GM19240 (cell line): ENCODE results near the gene DDX39B.
"Not testable (repeated sequence)": the region's sequence is repeated elsewhere in the genome, so short reads cannot be mapped to it uniquely, and the experiment has no call there.

Source experiments
- DNase-seq: peaks from one replicate; pipeline ENCODE4 v3.0.0; 2011; ENCODE audit warnings: low spot score; ENCODE audit not compliant: insufficient read length

Gene DDX39B

DNA sequence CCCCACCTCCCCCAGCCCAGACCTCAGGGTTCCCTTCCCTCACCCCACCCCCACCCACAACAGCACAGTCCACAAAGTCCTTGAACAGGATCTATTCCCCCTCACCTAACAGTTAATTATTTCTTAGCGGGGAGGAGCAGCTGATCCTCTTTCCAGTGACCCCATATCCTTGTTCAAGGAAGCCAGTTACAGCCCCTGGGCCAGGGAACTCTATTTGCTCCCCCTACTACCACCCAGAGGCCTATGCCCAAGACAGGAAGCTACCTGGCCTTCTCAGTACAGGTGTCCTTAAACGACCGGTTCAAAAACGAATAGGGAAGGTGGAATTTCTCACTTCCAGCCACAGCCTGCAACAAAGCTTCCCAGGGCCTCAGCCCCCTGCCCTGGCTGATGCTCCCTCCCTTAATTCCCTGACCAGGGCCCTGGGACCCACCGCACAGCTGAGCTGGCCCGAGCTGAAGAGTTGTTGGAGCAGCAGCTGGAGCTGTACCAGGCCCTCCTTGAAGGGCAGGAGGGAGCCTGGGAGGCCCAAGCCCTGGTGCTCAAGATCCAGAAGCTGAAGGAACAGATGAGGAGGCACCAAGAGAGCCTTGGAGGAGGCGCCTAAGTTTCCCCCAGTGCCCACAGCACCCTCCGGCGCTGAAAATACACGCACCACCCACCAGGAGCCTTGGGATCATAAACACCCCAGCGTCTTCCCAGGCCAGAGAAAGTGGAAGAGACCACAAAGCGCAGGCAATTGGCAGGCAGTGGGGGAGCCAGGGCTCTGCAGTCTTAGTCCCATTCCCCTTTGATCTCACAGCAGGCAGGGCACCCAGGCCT lies 12.3 kb downstream of the DDX39B start:
- DNase-seq, result no peak

DNA sequence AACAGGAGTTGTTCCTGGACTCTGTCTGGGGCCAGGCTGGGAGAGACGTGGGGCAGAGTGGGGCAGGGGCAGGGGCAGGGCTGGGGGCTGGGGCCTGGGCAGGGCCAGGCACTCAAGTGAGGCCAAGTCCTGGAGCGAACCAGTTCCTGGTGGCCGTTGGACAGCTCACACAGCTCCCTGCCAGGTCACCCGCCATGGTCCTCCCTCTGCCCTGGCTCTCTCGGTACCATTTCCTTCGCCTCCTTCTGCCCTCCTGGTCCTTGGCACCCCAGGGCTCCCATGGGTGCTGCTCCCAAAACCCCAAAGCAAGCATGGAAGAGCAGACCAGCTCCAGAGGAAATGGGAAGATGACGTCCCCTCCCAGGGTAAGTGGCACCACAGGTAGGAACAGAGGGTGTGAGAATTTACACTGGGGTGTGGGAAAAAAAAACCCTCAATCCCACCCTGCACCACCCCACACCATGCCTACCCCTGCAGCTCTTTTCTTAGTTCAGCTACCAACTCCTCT lies 12.9 kb downstream of the DDX39B start, which contains the start of gene MCCD1:
TSS of gene MCCD1 (plus strand) at position 142 of the 508 bp plus-strand sequence. CDS start at position 195, 53 bp downstream.
- DNase-seq, result no peak

DNA sequence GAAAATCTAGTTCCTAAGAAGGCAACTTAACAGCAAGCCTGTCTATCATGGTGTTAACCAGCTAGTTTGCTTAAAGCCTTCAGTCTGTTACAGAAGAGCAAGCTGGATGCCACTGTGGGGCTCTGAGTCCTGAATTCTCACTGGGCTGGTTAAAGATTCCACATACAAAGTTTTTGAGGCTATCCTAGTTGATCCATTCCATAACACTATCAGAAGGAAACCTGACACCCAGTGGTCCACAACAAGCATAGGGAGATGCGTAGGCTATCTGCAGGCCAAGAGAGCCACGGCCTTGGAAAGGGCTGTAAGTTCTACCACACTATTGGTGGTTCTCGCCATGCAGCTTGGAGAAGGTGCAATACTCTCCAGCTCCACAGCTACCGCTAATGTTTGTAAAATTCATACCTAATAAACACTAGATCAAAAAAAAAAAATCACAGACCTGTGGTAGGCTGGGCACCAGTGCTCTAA lies 13.5 kb downstream of the DDX39B start:
- no peak for DNase-seq

DNA sequence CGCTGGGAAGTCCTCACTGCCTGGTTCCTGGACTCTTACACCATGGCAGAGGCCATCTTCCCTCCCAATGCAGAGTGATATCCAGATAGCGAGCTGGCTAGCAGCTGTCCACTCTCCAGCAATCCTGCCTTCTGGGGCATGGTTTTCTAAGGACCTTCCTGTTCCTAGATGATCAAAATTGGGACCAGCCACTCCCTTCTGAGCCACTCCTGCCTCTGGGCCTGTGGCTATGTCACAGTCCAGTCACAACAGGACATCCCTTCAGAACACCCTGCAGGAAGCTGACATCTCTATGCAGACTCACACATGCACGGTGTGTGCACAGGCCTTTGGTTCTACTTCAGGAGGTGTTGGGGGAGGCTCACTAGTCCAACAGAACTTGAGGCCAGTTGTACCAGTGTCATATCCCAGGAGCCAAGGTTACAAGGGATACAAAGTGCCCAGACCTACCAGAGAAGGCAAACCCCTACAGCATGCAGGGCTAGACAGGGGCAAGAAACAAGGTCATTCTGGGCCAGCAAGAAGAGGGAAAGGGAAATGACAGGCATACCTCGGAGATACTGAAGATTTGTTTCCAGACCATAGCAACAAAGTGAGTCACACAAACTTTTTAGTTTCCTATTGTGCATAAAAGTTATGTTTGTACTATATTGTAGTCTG lies 15.7 kb downstream of the DDX39B start:
- DNase-seq, result no peak

DNA sequence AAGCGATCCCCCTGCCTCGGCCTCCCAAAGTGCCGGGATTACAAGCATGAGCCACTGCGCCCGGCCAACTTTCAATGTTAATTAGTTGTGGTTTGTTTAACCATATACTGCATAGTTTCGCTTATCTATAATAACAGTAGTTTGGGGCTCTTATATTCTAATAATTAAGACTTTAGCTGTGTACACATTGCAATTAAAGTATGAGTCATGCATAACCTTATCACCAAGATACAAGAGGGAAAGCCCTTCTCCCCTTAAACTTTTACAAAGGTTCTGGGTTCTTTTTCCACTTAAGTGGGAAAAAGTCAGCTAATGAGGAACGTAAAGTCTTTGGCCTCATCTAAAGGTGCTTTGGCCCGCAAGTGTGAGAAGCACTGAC lies 16.3 kb downstream of the DDX39B start:
- no peak for DNase-seq

DNA sequence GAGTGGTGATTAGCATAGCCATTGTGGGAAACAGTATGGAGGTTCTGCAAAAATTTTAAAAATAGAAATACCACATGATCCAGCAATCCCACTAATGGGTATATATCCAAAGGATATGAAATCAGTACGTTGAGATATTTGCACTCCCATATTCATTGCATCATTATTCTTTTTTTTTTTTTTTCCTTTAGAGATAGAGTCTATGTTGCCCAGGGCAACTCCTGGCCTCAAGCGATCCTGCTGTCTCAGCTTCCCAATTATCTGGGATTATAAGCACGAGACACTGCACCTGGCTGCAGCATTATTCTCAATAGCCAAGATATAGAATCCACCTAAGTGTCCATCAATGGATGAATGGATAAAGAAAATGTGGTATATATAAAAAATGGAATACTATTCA lies 20.0 kb downstream of the DDX39B start:
- DNase-seq, result no peak

DNA sequence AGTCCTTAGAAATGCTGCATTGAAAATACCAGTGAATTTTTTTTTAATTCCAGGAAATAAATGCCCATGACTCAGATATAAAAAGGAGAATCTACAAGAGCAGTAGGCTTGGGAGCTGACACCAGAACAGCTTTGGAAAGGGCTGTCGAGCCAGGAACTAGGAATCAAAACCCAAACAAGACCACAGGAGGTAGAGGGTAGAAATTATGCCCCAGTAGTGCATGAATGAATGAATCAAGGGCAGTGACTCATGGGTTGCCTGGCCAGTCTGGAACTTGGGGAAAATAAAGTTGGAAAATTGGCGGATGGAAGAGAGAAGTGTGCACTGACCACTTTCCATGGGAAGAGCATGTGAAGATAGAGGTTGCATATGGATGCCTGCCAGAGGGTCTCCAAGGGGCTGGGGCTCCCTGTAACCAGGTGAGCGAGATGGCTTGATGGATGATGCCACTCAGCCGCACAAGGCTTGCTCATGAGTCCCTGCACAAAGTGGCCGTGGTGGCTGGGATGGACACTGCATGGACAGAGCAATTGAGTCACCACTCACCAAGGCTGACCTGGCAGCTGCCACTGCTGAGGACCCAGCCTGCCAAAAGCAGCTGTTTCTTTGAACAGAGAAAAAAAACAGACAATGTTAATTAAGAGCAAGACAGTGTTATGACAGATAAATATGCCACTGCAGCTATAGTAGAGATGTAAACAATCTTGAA lies 28.2 kb downstream of the DDX39B start:
- no peak for DNase-seq

DNA sequence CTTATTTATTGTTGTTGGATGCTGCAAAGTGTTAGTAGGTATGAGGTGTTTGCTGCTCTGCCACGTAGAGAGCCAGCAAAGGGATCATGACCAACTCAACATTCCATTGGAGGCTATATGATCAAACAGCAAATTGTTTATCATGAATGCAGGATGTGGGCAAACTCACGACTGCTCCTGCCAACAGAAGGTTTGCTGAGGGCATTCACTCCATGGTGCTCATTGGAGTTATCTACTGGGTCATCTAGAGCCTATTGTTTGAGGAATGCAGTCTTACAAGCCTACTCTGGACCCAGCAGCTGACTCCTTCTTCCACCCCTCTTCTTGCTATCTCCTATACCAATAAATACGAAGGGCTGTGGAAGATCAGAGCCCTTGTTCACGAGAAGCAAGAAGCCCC lies 31.8 kb downstream of the DDX39B start:
- no peak for DNase-seq

DNA sequence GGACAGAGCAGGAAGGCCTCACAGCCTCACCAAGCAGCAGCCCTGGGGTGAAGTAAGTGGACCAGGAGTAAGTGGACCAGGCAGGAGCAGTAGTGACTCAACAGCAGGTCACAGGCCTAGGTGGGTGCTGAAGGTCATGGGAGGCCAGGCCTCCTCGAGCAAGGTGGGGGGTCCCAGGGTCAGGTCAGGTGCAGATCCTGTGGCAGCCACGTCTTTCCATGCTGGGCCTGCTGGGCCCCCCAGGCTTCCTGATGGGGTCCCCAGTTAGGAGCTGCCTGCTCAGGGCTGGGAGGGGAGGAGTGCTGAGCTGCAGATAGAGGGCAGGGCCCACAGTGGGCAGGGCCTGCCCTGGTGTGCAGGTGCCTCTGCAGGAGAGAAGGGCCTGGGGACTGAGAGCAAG lies 32.8 kb downstream of the DDX39B start:
- not testable (repeated sequence) for DNase-seq

DNA sequence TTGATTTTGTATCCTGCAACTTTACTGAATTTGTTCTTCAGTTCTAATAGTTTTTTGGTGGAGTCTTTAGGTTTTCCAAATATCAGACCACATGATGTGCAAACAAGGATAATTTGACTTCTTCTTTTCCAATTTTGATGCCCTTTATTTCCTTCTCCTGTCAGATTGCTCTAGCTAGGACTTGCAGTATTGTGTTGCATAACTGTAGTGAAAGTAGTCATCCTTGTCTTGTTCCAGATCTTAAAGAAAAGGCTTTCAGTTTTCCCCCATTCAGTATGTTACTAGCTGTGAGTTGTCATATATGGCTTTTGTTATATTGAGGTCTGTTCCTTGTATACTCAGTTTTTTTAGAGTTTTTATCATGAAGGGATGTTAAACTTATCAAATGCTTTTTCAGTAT lies 39.2 kb downstream of the DDX39B start:
- DNase-seq, result no peak

DNA sequence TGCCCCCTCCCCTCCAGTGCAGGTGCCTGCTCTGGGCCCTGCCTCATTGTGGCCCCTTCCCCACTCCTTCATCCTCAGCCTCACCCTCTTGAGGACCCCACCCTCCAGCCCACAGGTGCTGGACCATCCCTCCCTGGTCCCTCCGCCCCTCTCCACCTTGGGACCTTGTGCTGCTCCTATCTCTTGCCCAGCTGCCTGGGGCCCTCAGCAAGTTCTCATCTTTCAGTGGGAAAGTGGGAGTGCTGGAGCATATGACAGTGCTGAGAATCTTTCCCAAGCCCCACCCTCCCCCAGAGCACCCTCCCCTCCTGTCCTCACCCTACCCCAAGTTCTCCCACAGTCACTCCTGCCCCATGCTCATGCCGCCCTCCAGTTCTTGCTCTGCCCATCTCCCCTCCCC lies 42.2 kb downstream of the DDX39B start:
- DNase-seq, result not testable (repeated sequence)

DNA sequence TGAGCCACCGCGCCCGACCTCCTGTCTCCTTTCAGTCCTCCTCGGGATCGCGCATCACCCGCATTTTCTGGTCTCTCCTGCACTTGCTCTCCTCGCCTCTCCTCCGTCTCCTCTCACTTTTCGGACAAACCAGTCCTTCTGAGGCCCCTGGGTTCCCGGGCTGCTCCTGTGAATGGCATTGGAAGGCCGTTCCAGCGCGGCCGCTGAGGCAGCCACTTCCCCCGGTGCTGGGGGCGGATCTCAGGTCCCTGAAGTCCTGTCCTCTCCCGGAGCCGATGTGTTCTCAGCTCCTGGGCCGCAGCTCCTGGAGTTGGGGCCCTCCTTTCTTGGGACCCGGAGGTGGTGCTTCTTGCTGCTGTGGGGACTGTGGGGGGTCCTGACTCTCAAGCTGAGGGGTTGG lies 43.1 kb downstream of the DDX39B start:
- DNase-seq, result no peak

DNA sequence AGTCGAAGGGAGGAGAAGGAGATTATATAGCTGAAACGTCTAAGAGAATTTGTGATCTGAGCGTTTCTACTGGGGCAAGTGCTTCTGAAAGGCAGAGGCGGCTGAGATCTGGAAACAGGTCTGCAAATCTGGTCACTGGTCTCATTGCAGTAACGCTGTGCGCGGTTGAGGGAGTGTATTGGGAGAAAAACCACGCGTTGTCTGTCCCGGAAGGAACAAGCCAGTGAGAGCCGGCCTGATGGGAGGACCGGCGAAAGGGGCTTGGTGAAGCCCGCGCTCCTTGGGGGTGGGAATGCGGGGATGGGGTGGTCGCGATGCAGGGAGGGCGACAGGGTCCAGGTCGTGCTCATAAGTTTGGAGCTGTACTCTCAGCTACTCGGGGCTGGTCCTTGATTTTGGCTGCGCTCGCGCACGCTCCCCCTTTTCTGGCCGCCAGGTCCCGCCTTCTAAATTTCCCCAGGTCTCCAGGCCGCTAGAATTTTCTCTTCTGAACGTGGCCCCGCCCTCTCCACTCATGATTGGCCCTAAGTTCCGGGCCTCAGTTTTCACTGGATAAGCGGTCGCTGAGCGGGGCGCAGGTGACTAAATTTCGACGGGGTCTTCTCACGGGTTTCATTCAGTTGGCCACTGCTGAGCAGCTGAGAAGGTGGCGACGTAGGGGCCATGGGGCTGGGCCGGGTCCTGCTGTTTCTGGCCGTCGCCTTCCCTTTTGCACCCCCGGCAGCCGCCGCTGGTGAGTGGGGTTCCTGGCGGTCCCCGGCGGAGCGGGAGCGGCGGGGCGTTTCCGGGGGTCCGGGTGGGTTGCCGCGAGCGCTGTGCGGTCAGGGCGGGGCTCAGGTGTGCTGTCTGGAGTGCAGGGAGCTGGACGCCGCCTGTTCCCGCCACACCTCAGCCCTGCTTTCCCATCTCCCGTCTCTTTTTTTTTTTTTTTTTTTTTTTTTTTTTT lies 44.0 kb downstream of the DDX39B start, which contains the start of gene MICB:
TSS of gene MICB (plus strand) at position 615 of the 946 bp plus-strand sequence. CDS start at position 664, 49 bp downstream.
- no peak for DNase-seq

DNA sequence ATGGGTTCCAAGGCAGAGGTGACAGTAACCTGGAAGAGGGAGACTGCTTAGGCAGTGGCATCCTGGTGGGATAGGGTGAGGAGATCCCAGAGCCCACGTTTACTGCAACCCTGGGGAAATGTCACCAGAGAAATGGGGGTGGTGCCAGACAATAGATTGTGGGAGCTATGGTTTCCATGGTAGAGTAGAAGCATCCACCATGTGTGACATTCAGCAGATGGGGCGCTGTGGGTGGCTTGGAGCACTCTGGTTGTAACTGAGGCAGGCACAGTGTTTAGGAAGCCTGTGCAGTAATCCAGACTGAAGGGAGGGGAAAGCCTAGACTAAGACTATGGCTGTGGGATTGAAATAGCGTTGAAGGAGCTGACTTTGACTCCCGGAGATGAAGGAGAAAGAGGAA lies 45.0 kb downstream of the DDX39B start:
- DNase-seq, result not testable (repeated sequence)

DNA sequence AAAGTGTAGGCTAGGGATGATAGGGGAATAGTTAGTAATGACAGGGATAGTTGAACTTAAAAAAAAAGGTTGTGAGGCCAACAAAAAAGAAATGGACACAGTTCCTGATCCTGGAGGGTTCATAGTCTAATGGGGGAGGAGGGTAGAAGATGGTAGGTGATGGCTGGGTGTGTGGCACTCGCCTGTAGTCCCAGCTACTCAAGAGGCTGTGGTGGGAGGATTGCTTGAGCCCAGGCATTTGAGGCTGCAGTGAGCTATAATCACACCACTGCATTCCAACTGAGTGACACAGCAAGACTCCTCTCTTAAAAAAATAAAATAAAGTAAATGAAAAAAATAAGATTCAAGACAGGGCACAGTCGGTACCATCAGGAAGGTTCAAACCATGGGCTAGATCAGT lies 46.2 kb downstream of the DDX39B start:
- DNase-seq, result no peak

DNA sequence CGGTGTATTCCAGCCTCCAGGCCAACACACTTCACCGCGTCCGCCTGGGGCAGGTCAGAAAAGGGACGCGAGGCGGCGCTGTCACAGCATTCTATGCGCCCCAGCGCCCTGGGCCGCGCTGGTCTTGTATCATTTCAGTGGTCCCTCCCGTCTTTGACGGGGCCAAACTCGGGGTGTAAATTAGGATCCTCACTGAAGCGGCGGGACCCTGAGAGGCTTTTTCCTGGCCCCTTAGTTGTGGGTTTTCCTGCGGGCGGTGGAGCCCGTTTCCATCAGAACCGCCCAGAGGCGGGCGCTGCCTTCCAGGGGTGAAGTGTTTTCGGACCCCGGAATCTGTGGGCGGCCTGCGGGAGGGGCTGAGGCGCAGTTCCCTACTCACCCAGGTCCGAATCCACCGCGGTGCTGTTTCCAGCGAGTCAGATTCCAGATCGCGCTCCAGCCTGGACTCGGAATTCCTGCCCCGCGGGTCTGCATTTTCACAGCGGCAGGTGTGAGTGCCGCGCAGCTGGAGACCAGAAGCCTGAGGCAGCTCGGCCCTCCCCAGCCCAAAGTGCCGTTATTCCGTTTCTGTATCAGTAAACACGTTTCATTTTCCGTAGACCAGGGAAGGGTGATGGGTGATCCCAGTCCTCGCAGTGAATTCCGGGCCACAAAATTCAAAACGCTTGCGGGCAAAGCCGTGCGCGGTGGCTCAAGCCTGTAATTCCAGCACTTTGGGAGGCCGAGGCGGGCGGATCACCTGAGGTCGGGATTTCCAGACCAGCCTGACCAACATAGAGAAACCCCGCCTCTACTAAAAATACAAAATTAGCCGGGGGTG lies 47.7 kb downstream of the DDX39B start:
- no peak for DNase-seq

DNA sequence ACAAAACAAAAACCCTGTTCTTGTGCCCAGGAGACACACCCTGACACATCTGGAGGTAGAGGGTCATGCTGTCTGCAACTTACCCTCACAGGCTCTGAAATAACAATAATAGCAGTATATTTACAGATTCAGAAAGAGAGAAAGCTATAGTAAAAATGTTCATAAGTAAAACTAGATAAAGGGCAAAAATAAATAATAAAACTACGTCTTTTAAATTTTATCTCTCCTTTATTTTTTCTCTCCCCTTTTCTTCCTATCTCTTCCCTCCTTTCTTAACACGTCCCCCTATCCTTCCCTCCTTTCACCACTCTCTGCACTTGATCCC lies 48.3 kb downstream of the DDX39B start:
- not testable (repeated sequence) for DNase-seq

DNA sequence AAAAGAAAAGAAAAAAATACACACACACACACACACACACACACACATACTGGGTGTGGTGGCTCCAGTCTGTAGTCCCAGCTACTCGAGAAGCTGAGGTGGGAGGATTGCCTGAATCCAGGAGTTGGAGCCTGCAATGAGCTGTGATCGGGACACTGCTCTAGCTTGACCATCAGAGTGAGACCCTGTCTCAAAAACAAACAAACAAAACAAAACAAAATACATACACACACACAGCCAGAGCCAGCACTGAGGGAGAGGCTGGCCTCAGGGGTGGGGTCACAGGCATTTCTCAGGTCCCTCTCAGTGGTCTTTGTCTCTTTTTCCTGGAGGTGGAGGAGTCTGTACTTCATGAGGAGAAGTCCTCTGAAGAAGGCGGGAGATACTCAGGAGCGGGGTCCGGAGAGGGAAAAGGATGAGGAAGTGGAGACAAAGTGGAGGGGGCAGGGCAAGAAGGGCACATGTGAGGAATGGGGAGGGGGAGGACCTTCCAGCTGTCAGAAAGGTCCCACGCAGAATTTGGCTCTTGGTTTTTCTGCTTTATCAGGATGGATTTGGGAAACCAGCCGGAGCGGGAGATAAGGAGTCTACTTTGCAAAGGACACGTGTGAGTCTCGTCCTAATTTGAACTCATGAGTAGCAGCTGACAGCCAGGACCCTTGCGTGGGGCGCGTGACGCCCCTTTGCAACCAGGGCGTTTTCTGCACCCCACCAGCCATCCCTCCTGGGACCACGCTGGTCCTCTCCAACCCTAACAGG lies 51.5 kb downstream of the DDX39B start:
- DNase-seq, result no peak

DNA sequence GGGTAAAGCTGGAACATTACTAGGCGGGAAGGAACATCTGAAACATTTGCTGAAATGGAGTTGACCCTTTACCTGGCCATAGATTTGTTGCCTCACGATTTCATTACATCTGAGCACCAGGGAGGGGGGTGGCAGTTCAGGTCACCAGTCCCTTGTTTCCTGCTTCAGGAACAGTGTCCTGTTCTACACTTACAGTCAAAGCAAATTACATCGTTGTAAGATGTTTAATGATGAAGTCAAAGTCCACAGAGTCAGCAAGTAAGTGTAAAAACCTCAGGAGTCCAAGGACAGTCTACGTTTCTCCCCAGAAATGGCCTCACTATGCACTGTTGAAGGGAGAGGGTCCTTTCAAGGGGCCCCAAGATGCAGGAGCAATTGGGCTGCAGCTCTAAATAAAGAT lies 52.7 kb downstream of the DDX39B start:
- no peak for DNase-seq
